Loucy (cell line): Measurements from ENCODE around the gene ATG7.

Experiments
- CTCF ChIP-seq: fragments of 200-600 bp; sonication (generic); conservative IDR thresholded peaks from 2 replicates; pipeline ENCODE4 v1.5.1; 2014; ENCODE audit warnings: mild to moderate bottlenecking, antibody characterized with exemption, low read length
- EZH2phosphoT487 ChIP-seq: fragments of 200-600 bp; IDR thresholded peaks from 2 replicates; pipeline ENCODE4 v1.6.1; 2018; ENCODE audit warnings: antibody characterized with exemption, mild to moderate bottlenecking, moderate library complexity, borderline replicate concordance

- TF ChIP-seq CTCF (no peak), EZH2phosphoT487 (no peak)
Measured at GRCh38 chr3:11356269-11356668, 84.1 kb downstream of the ATG7 start.
